GM19239 (cell line): Measurements from ENCODE around the gene CFAP74.
"Not testable (repeated sequence)": the region's sequence is repeated elsewhere in the genome, so short reads cannot be mapped to it uniquely, and the experiment has no call there.

ENCODE experiments used
- DNase-seq: peaks from one replicate; pipeline ENCODE4 v3.0.0; 2011; ENCODE audit warnings: low spot score; ENCODE audit not compliant: insufficient read length
- FAIRE-seq: peaks from 2 replicates; lab custom pipeline; 2011; peaks lifted over from hg19 to GRCh38; lab: Jason Lieb, UNC

Gene CFAP74

GRCh38 chr1:1989789-1990188, 13.8 kb downstream of the CFAP74 start:
- DNase-seq (no peak), FAIRE-seq (no peak)

DNA sequence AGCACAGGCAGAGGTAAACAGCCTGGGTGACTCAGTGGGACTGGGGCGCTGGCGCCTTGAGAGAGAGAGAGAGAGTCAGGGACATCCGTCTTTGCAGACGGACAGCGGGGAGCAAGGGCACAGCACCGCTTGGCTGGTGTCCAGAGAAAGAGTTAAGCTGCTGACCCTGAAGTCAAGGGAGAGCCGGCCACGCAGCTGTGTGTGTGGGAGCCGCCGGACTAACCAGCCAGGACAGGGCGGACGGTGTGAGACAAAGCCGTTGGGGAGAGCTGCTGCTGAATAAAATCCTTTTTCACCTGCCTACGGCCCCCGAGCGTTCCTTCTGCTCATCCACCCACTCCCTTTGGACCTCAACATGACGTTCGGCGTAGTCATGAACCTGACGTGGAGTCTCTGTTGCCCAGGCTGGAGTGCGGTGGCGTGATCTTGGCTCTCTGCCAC, 14.5 kb downstream of the CFAP74 start:
- DNase-seq: no peak

DNA sequence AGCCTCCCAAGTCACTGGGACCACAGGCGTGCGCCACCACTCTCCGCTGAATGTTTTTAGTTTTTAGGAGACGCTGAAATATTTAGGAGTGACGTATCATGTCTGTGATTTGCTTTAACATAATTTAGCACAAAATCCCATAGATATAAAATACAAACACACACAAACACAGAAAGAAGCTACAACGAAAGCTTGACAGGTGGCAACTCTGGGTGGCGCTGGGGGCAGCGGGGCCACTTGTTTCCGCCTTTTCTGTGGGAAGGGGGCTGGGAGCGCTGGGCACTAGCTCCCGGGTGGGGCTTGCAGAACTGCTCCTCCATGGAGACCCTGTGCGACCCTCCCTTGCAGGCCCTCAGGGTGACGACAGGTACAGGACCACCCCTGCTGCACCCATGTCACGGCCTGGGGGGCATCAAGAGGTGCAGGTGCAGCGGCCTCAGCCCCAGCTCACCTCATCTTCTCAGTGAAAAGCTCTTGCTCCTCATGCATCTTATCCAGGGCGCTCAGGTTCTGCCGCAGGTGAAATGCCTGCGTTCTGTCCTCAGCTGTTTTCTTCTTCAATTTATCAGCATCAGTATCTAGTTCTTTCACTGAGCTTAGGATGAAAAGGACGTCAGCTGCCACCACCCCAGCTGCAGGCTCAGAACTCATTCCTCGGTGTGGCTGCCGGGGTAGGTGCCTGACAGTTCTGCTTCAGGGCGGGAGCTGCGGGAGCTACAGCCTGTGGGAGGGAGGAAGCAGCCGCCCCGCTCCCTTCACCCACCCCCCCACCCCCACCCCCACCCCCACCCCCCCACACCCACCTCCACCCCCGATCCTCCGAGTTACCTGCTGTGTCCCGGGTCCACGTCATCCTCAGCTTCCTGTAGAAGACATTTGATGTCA, 15.3 kb downstream of the CFAP74 start:
- FAIRE-seq (no peak), DNase-seq (no peak)

More for the DNA sequence above, 14.5 kb downstream of the CFAP74 start:
- no peak for FAIRE-seq

DNA sequence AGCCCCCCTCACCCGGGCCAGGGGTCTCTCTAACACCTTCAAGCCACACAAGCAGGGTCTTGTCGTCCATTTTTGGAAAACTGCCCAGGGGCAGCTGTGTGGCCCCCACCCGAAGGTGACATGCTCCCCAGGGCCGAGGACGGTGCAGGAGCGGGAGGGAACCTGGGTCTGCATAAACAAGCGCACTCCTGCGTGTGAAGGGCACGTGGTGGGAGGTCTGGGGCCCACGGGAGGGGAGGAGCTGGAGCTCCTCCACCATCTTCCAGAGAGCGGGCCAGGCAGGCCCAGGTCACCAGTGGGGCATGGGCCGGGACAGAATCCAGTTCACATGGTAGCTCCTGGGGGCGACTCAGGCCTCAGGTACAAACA, 16.5 kb downstream of the CFAP74 start:
- DNase-seq (no peak), FAIRE-seq (no peak)

DNA sequence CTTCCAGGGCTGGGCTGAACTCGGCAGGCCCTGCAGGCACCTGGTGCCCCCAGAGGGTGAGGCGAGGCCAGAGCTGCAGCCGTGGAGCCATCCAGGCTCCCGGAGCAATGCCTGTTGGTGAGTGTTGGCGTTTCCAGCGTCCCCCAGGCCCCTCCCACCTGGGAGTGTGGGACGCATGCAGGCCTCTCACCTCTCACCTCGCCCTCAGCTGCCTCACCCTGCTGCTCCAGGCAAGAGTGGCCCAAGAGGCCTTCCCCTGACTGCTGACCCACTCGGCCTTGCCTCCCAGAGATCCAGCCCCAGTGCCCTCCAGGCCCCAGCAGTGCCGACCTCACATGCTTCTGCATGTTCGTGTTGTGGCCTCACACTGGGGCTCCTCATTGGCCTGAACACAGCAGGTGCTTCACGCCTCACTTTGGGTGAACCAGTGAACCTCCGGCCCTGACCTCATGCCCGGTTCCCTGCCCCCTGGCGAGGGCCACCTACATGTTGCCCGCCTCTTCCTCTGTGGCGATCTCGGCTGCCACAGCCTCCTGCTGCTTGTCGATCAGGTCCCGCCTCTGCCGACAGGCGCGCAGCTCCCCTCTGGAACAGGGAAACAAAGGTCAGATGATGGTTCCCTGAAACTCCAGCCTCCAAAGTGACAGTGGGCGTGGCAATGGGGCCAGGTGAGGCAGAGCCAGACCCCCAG, 17.0 kb downstream of the CFAP74 start:
- FAIRE-seq (no peak), DNase-seq (no peak)

GRCh38 chr1:1985375-1986050, 18.1 kb downstream of the CFAP74 start:
- DNase-seq (no peak), FAIRE-seq (no peak)

DNA sequence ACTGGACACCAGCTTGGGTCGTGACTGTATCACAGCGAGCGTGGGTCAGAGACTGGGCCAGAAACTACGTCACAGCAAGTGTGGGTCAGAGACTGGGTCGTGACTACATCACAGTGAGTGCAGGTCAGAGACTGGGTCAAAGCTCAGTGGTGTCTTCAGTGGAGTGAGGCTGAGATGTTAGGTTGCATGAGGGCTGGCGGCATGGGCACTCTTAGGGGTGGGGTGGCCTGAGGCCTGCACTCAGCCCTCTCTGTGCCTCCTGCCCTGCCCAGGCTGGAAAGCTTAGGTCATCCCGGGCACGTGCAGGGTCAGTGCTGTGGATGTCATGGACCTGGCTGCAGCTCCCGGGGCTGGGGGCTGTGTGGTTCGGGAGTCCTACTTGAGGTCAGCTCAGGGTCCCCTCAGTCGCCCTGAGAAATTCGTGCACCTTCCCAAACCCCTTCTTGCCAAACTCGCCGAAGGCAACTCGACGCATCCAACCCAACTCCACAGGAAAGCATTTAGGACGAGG, 19.0 kb downstream of the CFAP74 start:
- no peak for FAIRE-seq
- DNase-seq: no peak

GRCh38 chr1:1982379-1983232, 21.0 kb downstream of the CFAP74 start:
- FAIRE-seq (no peak), DNase-seq (no peak)

DNA sequence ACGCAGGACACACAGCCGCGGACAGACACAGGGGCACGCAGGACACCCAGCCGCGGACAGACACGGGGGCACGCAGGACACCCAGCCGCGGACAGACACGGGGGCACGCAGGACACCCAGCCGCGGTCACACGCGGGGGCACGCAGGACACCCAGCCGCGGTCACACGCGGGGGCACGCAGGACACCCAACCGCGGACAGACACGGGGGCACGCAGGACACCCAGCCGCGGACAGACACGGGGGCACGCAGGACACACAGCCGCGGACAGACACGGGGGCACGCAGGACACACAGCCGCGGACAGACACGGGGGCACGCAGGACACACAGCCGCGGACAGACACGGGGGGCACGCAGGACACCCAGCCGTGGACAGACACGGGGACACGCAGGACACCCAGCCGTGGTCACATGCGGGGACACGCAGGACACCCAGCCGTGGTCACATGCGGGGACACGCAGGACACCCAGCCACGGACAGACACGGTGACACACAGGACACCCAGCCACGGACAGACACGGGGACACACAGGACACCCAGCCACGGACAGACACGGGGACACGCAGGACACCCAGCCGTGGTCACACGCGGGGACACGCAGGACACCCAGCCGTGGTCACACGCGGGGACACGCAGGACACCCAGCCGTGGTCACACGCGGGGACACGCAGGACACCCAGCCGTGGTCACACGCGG, 21.8 kb downstream of the CFAP74 start:
- FAIRE-seq: not testable (repeated sequence)

DNA sequence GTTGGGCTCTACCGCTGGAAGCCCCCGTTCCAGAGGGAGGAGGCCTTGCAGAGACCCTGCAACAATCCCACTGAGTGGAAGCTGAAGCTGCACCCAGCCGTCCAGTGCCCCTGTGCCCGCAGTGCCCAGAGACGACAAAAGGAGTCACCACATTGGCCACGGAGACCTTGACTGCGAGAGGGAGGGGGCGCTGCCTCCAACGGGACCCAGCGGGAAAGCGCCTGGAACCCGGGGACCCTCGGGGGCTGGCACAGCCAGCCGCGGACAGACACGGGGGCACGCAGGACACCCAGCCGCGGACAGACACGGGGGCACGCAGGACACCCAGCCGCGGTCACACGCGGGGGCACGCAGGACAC, 22.5 kb downstream of the CFAP74 start:
- no peak for DNase-seq
- FAIRE-seq: no peak

More for the DNA sequence above, 21.8 kb downstream of the CFAP74 start:
- DNase-seq: not testable (repeated sequence)

DNA sequence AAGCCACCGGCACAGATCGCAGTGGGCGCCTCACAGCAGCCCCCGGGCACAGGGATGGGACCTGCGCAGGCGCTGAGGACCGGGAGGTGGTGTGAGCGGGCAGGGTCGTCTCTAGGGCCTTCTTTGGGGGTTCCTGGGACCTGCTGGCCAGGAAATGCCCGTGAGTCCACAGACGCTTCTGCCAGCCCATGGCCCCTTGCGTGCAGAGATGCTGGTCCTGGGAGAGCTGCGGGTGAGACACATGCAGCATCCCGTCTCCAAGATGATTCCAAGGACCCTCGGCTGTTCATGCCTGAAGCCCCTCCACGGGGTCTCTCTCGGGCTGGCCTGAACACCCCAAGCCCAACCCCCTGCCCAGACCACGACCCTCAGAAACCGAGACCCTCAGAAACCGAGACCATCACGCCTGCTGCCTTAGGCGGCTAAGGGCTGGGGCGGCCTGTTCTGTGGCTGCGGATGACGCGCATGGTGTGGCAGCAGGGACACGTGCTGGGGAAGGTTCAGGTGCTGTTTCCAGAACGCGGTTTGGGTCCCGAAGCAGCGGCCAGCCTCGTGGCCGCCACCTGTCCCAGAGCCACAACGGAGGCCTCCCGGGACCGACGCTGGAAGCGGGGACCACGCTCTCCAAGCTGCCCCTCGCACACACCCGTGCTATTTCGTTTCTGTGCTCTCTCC, 23.0 kb downstream of the CFAP74 start:
- FAIRE-seq: no peak
- DNase-seq: no peak

GRCh38 chr1:1979482-1980165, 24.0 kb downstream of the CFAP74 start:
- FAIRE-seq (no peak), DNase-seq (no peak)

GRCh38 chr1:1978690-1979481, 24.7 kb downstream of the CFAP74 start:
- not testable (repeated sequence) for FAIRE-seq, DNase-seq

GRCh38 chr1:1978108-1978507, 25.5 kb downstream of the CFAP74 start:
- DNase-seq (no peak), FAIRE-seq (no peak)

GRCh38 chr1:1976031-1976430, 27.6 kb downstream of the CFAP74 start:
- no peak for FAIRE-seq
- DNase-seq: no peak

DNA sequence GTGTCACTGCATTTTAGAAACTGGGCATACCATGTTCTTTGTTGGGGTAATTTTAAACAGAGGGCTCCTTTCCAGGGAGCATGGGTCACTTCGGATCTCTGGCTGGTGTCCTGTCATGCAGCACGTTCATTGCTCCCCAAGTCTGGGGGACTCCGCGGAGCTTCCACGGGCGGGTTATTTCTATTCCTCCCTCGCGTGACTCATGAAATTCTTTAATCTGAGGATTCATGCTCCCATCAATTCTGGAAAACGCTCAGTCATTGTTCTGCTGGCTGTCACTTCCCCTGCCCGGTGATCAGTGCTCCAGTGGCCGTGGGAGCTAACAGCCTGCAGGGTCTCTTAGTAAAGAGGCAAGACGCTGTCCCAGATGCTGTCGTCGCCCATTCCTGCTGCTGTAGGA, 28.1 kb downstream of the CFAP74 start:
- DNase-seq: no peak
- no peak for FAIRE-seq

- FAIRE-seq: no peak
- DNase-seq: no peak
Measured at GRCh38 chr1:1974834-1975233, 28.8 kb downstream of the CFAP74 start.
